Activated CD8-positive, alpha-beta memory T cell treated with anti-CD3 and anti-CD28 coated beads for 36 hours (primary cell): Measurements from ENCODE around the gene AMIGO3. TPM values are rescaled to one million over a fixed set of nuclear protein-coding genes. Genes with fewer than 3 reads are reported as not detected.
"Not testable (repeated sequence)": the region's sequence is repeated elsewhere in the genome, so short reads cannot be mapped to it uniquely, and the experiment has no call there.

Source experiments
- CTCF ChIA-PET: fragments of 350-600 bp; sonication (Branson Sonifier 250); formaldehyde crosslinking; loops from one replicate; lab custom pipeline; 2021; ENCODE audit warnings: antibody characterized with exemption; lab: Charles Lee
- POLR2A ChIA-PET: fragments of 350-600 bp; sonication (Branson Sonifier 250); formaldehyde crosslinking; loops from one replicate; lab custom pipeline; 2021; ENCODE audit warnings: antibody characterized with exemption; lab: Charles Lee
- total RNA-seq, 2 experiments: library from RNA; stranded (reverse); gene quantifications; one replicate each; pipeline ENCODE4 v1.2.3, GENCODE V29; 2021

AMIGO3 gene
- total RNA-seq, 2 experiments from 2014 or later, result 0.30 TPM; not detected in 1

- POLR2A ChIA-PET, result no interaction called here
- CTCF ChIA-PET, result interaction anchor here (0.6 to 0.9 kb wide), 2 partner anchors 27 to 139 kb away, joined by 3 read pairs; no protein-coding TSS in a partner anchor
These were observed 18.9 kb downstream of the AMIGO3 start for GRCh38 chr3:49700453-49701128.

- ChIA-PET CTCF (no interaction called here), POLR2A (no interaction called here)
These were observed 19.5 kb downstream of the AMIGO3 start for GRCh38 chr3:49700014-49700413.

- CTCF ChIA-PET, result no interaction called here
These were observed 20.1 kb downstream of the AMIGO3 start for GRCh38 chr3:49699281-49699979.

GRCh38 chr3:49695350-49696015, 24.0 kb downstream of the AMIGO3 start:
- CTCF ChIA-PET, POLR2A ChIA-PET: not testable (repeated sequence)

More at GRCh38 chr3:49699281-49699979, 20.1 kb downstream of the AMIGO3 start:
- POLR2A ChIA-PET, result no interaction called here

- POLR2A ChIA-PET, CTCF ChIA-PET: not testable (repeated sequence)
These were observed 24.9 kb downstream of the AMIGO3 start for GRCh38 chr3:49694409-49695070.

GRCh38 chr3:49691481-49691880, 28.0 kb downstream of the AMIGO3 start:
- CTCF ChIA-PET, POLR2A ChIA-PET: not testable (repeated sequence)

GRCh38 chr3:49690856-49691255, 28.6 kb downstream of the AMIGO3 start:
- CTCF ChIA-PET, POLR2A ChIA-PET: not testable (repeated sequence)

GRCh38 chr3:49689908-49690624, 29.4 kb downstream of the AMIGO3 start:
- ChIA-PET POLR2A (interaction anchor here (0.5 kb wide), 1 partner anchor 258 kb away, joined by 5 read pairs; no protein-coding TSS in a partner anchor), CTCF (interaction anchor here (1.3 kb wide), 1 partner anchor 150 kb away, joined by 6 read pairs; no protein-coding TSS in a partner anchor)

- POLR2A ChIA-PET, result interaction anchor here (0.5 kb wide), 1 partner anchor 259 kb away, joined by 5 read pairs; no protein-coding TSS in a partner anchor
- CTCF ChIA-PET, result interaction anchor here (1.3 kb wide), 1 partner anchor 150 kb away, joined by 6 read pairs; no protein-coding TSS in a partner anchor
These were observed 30.2 kb downstream of the AMIGO3 start, which contains the start of the genes MST1 and RNF123 for GRCh38 chr3:49689046-49689907. TSS of gene MST1 (minus strand) at chr3:49689474. CDS start at chr3:49688691, 783 bp downstream. TSS of gene RNF123 (plus strand) at chr3:49689557. CDS start at chr3:49691166, 1,609 bp downstream.

GRCh38 chr3:49688338-49689045, 31.0 kb downstream of the AMIGO3 start:
- POLR2A ChIA-PET, result not testable (repeated sequence)
- CTCF ChIA-PET, result interaction anchor here (1.3 kb wide), 1 partner anchor 149 kb away, joined by 6 read pairs; no protein-coding TSS in a partner anchor

GRCh38 chr3:49687424-49687795, 32.1 kb downstream of the AMIGO3 start:
- POLR2A ChIA-PET, CTCF ChIA-PET: not testable (repeated sequence)

- POLR2A ChIA-PET, CTCF ChIA-PET: not testable (repeated sequence)
These were observed 32.6 kb downstream of the AMIGO3 start for GRCh38 chr3:49686769-49687423.

GRCh38 chr3:49686346-49686745, 33.1 kb downstream of the AMIGO3 start:
- POLR2A ChIA-PET, CTCF ChIA-PET: not testable (repeated sequence)

- POLR2A ChIA-PET, CTCF ChIA-PET: not testable (repeated sequence)
These were observed 33.6 kb downstream of the AMIGO3 start for GRCh38 chr3:49685846-49686245.

GRCh38 chr3:49685103-49685502, 34.4 kb downstream of the AMIGO3 start:
- POLR2A ChIA-PET, CTCF ChIA-PET: not testable (repeated sequence)

GRCh38 chr3:49684453-49684852, 35.0 kb downstream of the AMIGO3 start:
- CTCF ChIA-PET, POLR2A ChIA-PET: not testable (repeated sequence)

GRCh38 chr3:49683162-49683561, 36.3 kb downstream of the AMIGO3 start:
- ChIA-PET POLR2A (no interaction called here), CTCF (no interaction called here)
